SK-N-MC (cell line): ENCODE results near the gene PCLO.

Source experiments
- EZH2 ChIP-seq: fragments of 200-600 bp; sonication (generic); IDR thresholded peaks from one replicate; pipeline ENCODE4 v1.6.1; 2017; ENCODE audit warnings: antibody characterized with exemption
- FOXP2 ChIP-seq: optimal IDR thresholded peaks from 2 replicates; pipeline ENCODE3; 2011; ENCODE audit warnings: mild to moderate bottlenecking, moderate library complexity; ENCODE audit not compliant: insufficient read depth; ENCODE audit errors: extremely low read length, control extremely low read depth
- POLR2AphosphoS5 ChIP-seq: IDR thresholded peaks from 2 replicates; pipeline ENCODE4 v1.6.1; 2012; ENCODE audit warnings: mild to moderate bottlenecking, low read depth, low read length, borderline replicate concordance

DNA sequence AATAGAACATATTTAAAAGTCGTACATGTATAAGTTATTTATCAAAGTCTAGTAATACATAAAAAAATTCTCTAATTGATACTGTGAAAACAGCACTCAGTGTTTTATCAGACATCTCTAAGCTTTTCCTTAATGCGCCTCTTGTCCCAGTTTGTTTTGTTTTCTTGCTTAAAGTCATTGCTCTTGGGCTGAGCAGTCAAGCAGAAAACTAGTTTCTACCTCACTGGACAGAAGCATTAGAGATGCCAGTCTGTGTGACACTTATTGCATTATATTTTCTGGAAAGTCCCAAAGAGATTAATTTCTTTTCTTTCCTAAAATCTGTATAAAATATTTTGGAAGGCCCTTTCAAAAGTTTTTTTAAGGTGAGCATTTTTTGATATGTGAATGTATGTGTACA lies 236.2 kb downstream of the PCLO start:
- no peak for TF ChIP-seq EZH2
- no peak for TF ChIP-seq POLR2AphosphoS5
- no peak for TF ChIP-seq FOXP2
